ENCODE data around the gene FARP1. TPM values are rescaled to one million over a fixed set of nuclear protein-coding genes. Genes with fewer than 3 reads are reported as not detected.

FARP1 gene
- polyA plus RNA-seq, 1 of the 3 experiments (the other 2 are of a cell fraction): 12.0 TPM

- peak; percentile 60 for DNase-seq
- POLR2A ChIA-PET: no interaction called here
Observed at GRCh38 chr13:98405107-98405571, 262.2 kb downstream of the FARP1 start.

GRCh38 chr13:98405690-98406344 is 262.9 kb downstream of the FARP1 start:
- Histone ChIP-seq H3K9me2 (no peaks in the 10 kb centered on the region), H3K27me3 (ENCODE audit: insufficient read depth) (no peaks in the 10 kb centered on the region), H3K79me2 (ENCODE audit: insufficient read depth) (no peaks in the 10 kb centered on the region), H2AFZ (ENCODE audit: low read depth) (no peak overlapping the region), H3F3A (replicated peaks; ENCODE audit: insufficient read depth) (no peaks in the 10 kb centered on the region), H3K4me3 (ENCODE audit: low read depth in 2 of 2, low read length in 1 of 2) (no peak overlapping the region), H3K36me3 (replicated peaks in 1 of 2; ENCODE audit: control insufficient read depth in 1 of 2, insufficient read depth in 2 of 2, low read length in 1 of 2) (peaks cover 6 to 9% of the 10 kb centered on the region in 2 experiments), H3K4me2 (no peak overlapping the region), H3K9ac (no peak overlapping the region), H4K20me1 (ENCODE audit: insufficient read depth) (no peaks in the 10 kb centered on the region), H3K9me3 (no peaks in the 10 kb centered on the region), H3K27ac (ENCODE audit: low read depth in 2 of 2, low read length in 1 of 2) (no peak overlapping the region), H3K4me1 (ENCODE audit: control insufficient read depth in 1 of 2, insufficient read depth in 2 of 2, low read depth in 1 of 2, low read length in 1 of 2) (peaks cover 0 to 2% of the 10 kb centered on the region in 2 experiments; a peak in 2 of 4 replicates)
- POLR2A ChIA-PET: no interaction called here
- DNase-seq: no peak
- CTCF ChIA-PET: interaction anchor here (2.6 kb wide), 1 partner anchor 40 kb away, joined by 8 read pairs; no protein-coding TSS in a partner anchor
- WGBS (ENCODE audit: low lambda C conversion rate): 82% methylated on average over 8 of the region's 8 CpGs
- TF ChIP-seq ZBTB33 (IDR thresholded peaks at IDR 0.05; ENCODE audit: borderline replicate concordance, low read depth) (no peak), TAF1 (IDR thresholded peaks at IDR 0.05; ENCODE audit: borderline replicate concordance, low read depth, low read length) (no peak), RCOR1 (IDR thresholded peaks at IDR 0.05; ENCODE audit: low read length) (no peak), FOSL2 (IDR thresholded peaks at IDR 0.05; ENCODE audit: borderline replicate concordance, low read depth) (no peak), MEF2A (IDR thresholded peaks at IDR 0.05; ENCODE audit: borderline replicate concordance, low read depth) (no peak), IRF3 (IDR thresholded peaks at IDR 0.05; ENCODE audit: low read depth, low read length) (no peak), RAD21 (IDR thresholded peaks at IDR 0.05; ENCODE audit: low read length) (no peak), JUND (IDR thresholded peaks at IDR 0.05) (no peak), USF2 (IDR thresholded peaks at IDR 0.05; ENCODE audit: borderline replicate concordance, low read depth, low read length) (no peak), FOXM1 (IDR thresholded peaks at IDR 0.05; ENCODE audit: low read depth) (no peak), TCF12 (IDR thresholded peaks at IDR 0.05) (no peak), POLR2AphosphoS5 (IDR thresholded peaks at IDR 0.05; ENCODE audit: low read depth, low read length) (no peak), CHD2 (IDR thresholded peaks at IDR 0.05; ENCODE audit: low read length, partially characterized antibody) (no peak), NFIC (IDR thresholded peaks at IDR 0.05; ENCODE audit: borderline replicate concordance) (no peak)

More at GRCh38 chr13:98405107-98405571, 262.2 kb downstream of the FARP1 start:
- Histone ChIP-seq H3K4me1 (ENCODE audit: control insufficient read depth in 1 of 2, insufficient read depth in 2 of 2, low read depth in 1 of 2, low read length in 1 of 2) (peaks cover 0 to 7% of the 10 kb centered on the region in 2 experiments; a peak in 2 of 4 replicates), H3K36me3 (replicated peaks in 1 of 2; ENCODE audit: control insufficient read depth in 1 of 2, insufficient read depth in 2 of 2, low read length in 1 of 2) (peaks cover 8% of the 10 kb centered on the region in 2 experiments), H3K9me3 (no peaks in the 10 kb centered on the region), H3K4me3 (ENCODE audit: low read depth in 2 of 2, low read length in 1 of 2) (no peak overlapping the region), H2AFZ (ENCODE audit: low read depth) (no peak overlapping the region), H3K9me2 (no peaks in the 10 kb centered on the region), H3K79me2 (ENCODE audit: insufficient read depth) (no peaks in the 10 kb centered on the region), H4K20me1 (ENCODE audit: insufficient read depth) (no peaks in the 10 kb centered on the region), H3K9ac (no peak overlapping the region), H3F3A (replicated peaks; ENCODE audit: insufficient read depth) (no peaks in the 10 kb centered on the region), H3K27ac (ENCODE audit: low read depth in 2 of 2, low read length in 1 of 2) (no peak overlapping the region), H3K4me2 (no peak overlapping the region), H3K27me3 (ENCODE audit: insufficient read depth) (no peaks in the 10 kb centered on the region)
- CTCF ChIA-PET: interaction anchor here (0.9 kb wide), 1 partner anchor 8 kb away, joined by 3 read pairs; no protein-coding TSS in a partner anchor
- 78% methylated on average over 7 of the region's 7 CpGs for WGBS (ENCODE audit: low lambda C conversion rate)
- no peak for TF ChIP-seq NFIC (IDR thresholded peaks at IDR 0.05; ENCODE audit: borderline replicate concordance)
- no peak for TF ChIP-seq RFX5 (IDR thresholded peaks at IDR 0.05; ENCODE audit: low read length)
- no peak for TF ChIP-seq FOSL2 (IDR thresholded peaks at IDR 0.05; ENCODE audit: borderline replicate concordance, low read depth)
- TF ChIP-seq CTCF (IDR thresholded peaks at IDR 0.05): no peak
- TF ChIP-seq NRF1 (IDR thresholded peaks at IDR 0.05; ENCODE audit: low read depth, low read length): no peak
- no peak for TF ChIP-seq POLR2AphosphoS5 (IDR thresholded peaks at IDR 0.05; ENCODE audit: low read depth, low read length)
- no peak for TF ChIP-seq CHD2 (IDR thresholded peaks at IDR 0.05; ENCODE audit: low read length, partially characterized antibody)
- no peak for TF ChIP-seq EP300 (IDR thresholded peaks at IDR 0.05; ENCODE audit: borderline replicate concordance in 1 of 2, low read depth in 1 of 2, low read length in 1 of 2)
- no peak for TF ChIP-seq MEF2A (IDR thresholded peaks at IDR 0.05; ENCODE audit: borderline replicate concordance, low read depth)
- TF ChIP-seq ELF1 (IDR thresholded peaks at IDR 0.05): no peak
- TF ChIP-seq GATA2 (CRISPR knock-in tag; IDR thresholded peaks at IDR 0.05): no peak
